H1 (cell line): ENCODE measurements around the gene TBK1. TPM values are rescaled to one million over a fixed set of nuclear protein-coding genes. Genes with fewer than 3 reads are reported as not detected.

Experiments
- CTCF ChIA-PET: fragments of 300-600 bp; sonication (Branson Sonifier 250); formaldehyde crosslinking; loops from one replicate; lab custom pipeline; 2021; ENCODE audit not compliant: partially characterized antibody; lab: Charles Lee
- POLR2A ChIA-PET: fragments of 300-600 bp; sonication (Branson Sonifier 250); formaldehyde crosslinking; loops from one replicate; lab custom pipeline; 2021; ENCODE audit warnings: inconsistent platforms; ENCODE audit not compliant: partially characterized antibody; lab: Charles Lee
- DNase-seq, 2 experiments: peaks; one replicate each; pipeline versions ENCODE4 v3.0.0 to v3.0.0-alpha.2; 2010 to 2022; ENCODE audit warnings: low spot score in 2 of 2, low read depth in 1 of 2, mixed read lengths in 1 of 2
- FAIRE-seq: peaks from 2 replicates; lab custom pipeline; 2011; peaks lifted over from hg19 to GRCh38; lab: Jason Lieb, UNC
- H2AFZ ChIP-seq: 2 replicates; pipeline ENCODE4 v1.8.1; 2012; ENCODE audit warnings: low read length, inconsistent platforms
- H2AK5ac ChIP-seq: 2 replicates; pipeline ENCODE4 v1.6.1; 2013; ENCODE audit warnings: low read depth, low read length
- H2BK120ac ChIP-seq: replicated peaks from 2 replicates; pipeline ENCODE3; 2013; ENCODE audit warnings: low read depth, low read length, inconsistent platforms
- H2BK12ac ChIP-seq: 2 replicates; pipeline ENCODE4 v1.6.1; 2013; ENCODE audit warnings: low read depth, low read length
- H2BK15ac ChIP-seq: 2 replicates; pipeline ENCODE4 v1.6.1; 2013; ENCODE audit warnings: low read length
- H2BK20ac ChIP-seq: 2 replicates; pipeline ENCODE4 v1.6.1; 2013; ENCODE audit warnings: low read length
- H2BK5ac ChIP-seq: 2 replicates; pipeline ENCODE4 v1.6.1; 2013; ENCODE audit warnings: low read depth, low read length
- H3K14ac ChIP-seq: 2 replicates; pipeline ENCODE4 v1.6.1; 2013; ENCODE audit warnings: inconsistent platforms; ENCODE audit not compliant: insufficient read length
- H3K18ac ChIP-seq: 2 replicates; pipeline ENCODE4 v1.6.1; 2013; ENCODE audit warnings: low read length; ENCODE audit errors: extremely low read depth
- H3K23ac ChIP-seq: 2 replicates; pipeline ENCODE4 v1.6.1; 2013; ENCODE audit warnings: inconsistent platforms; ENCODE audit not compliant: insufficient read length
- H3K23me2 ChIP-seq: 2 replicates; pipeline ENCODE4 v1.6.1; 2013; ENCODE audit warnings: low read depth, low read length
- H3K27ac ChIP-seq: 2 replicates; pipeline ENCODE4 v1.6.1; 2011; ENCODE audit warnings: low read depth, low read length, inconsistent platforms
- H3K27me3 ChIP-seq, 4 experiments: replicated peaks in 1 of 4; 1 replicate in 1 of 4; 2 replicates in 3 of 4; pipeline versions ENCODE4 v1.6.1 to v1.8.1; 2011 to 2013; ENCODE audit warnings: low read length in 3 of 4, mild to moderate bottlenecking in 3 of 4, inconsistent platforms in 2 of 4, mixed read lengths in 2 of 4, moderate library complexity in 1 of 4; ENCODE audit not compliant: control insufficient read depth in 3 of 4, insufficient read depth in 3 of 4; ENCODE audit errors: extremely low read depth in 1 of 4
- H3K36me3 ChIP-seq, 4 experiments: 2 replicates each; pipeline versions ENCODE4 v1.6.1 to v1.8.1; 2011 to 2013; ENCODE audit warnings: mild to moderate bottlenecking in 4 of 4, low read length in 3 of 4, moderate library complexity in 2 of 4, control low read depth in 1 of 4, inconsistent platforms in 1 of 4; ENCODE audit not compliant: insufficient read depth in 4 of 4, control insufficient read depth in 2 of 4
- H3K4ac ChIP-seq: replicated peaks from 2 replicates; pipeline ENCODE3; 2013; ENCODE audit warnings: low read length, low read depth, mixed read lengths, inconsistent platforms; ENCODE audit not compliant: insufficient read length
- H3K4me1 ChIP-seq, 4 experiments: replicated peaks in 1 of 4; 1 replicate in 1 of 4; 2 replicates in 3 of 4; pipeline versions ENCODE4 v1.6.1 to v1.8.1; 2011 to 2013; ENCODE audit warnings: low read length in 3 of 4, inconsistent platforms in 2 of 4, mixed read lengths in 1 of 4; ENCODE audit not compliant: insufficient read depth in 4 of 4, control insufficient read depth in 3 of 4
- H3K4me2 ChIP-seq, 2 experiments: 2 replicates each; pipeline versions ENCODE4 v1.6.1 to v1.8.1; 2011 to 2013; ENCODE audit warnings: low read depth in 2 of 2, low read length in 2 of 2, control low read depth in 1 of 2, inconsistent platforms in 1 of 2, mild to moderate bottlenecking in 1 of 2; ENCODE audit not compliant: insufficient read depth in 1 of 2
- H3K4me3 ChIP-seq, 4 experiments: fragments of 200-600, 300-600 bp in 1 of 4; sonication (generic), shearing (Covaris generic), sonication (Bioruptor Twin) in 1 of 4; 2 replicates each; pipeline versions ENCODE4 v1.5.1 to v1.8.1; 2011 to 2016; ENCODE audit warnings: low read length in 4 of 4, low read depth in 3 of 4, control low read depth in 2 of 4, inconsistent platforms in 2 of 4, mild to moderate bottlenecking in 2 of 4, mixed read lengths in 1 of 4, moderate library complexity in 1 of 4; ENCODE audit not compliant: insufficient read depth in 2 of 4; ENCODE audit errors: extremely low read depth in 1 of 4
- H3K56ac ChIP-seq: replicated peaks from 2 replicates; pipeline ENCODE3; 2013; ENCODE audit warnings: low read depth, mild to moderate bottlenecking, mixed read lengths, low read length, inconsistent platforms; ENCODE audit not compliant: insufficient read length
- H3K79me1 ChIP-seq: 2 replicates; pipeline ENCODE4 v1.6.1; 2013; ENCODE audit warnings: low read depth, low read length, control low read depth
- H3K79me2 ChIP-seq, 2 experiments: 2 replicates each; pipeline versions ENCODE4 v1.6.1 to v1.8.1; 2012 to 2013; ENCODE audit warnings: low read length in 2 of 2, mild to moderate bottlenecking in 2 of 2, inconsistent platforms in 1 of 2; ENCODE audit not compliant: insufficient read depth in 2 of 2, control insufficient read depth in 1 of 2
- H3K9ac ChIP-seq, 4 experiments: replicated peaks in 1 of 4; 1 replicate in 1 of 4; 2 replicates in 3 of 4; pipeline versions ENCODE4 v1.6.1 to v1.8.1; 2011 to 2013; ENCODE audit warnings: low read depth in 3 of 4, low read length in 3 of 4, control low read depth in 2 of 4, mild to moderate bottlenecking in 2 of 4, moderate library complexity in 2 of 4, inconsistent platforms in 1 of 4; ENCODE audit errors: extremely low read depth in 1 of 4
- H3K9me3 ChIP-seq, 2 experiments: 2 replicates each; pipeline versions ENCODE4 v1.6.1 to v1.8.1; 2012 to 2013; ENCODE audit warnings: mild to moderate bottlenecking in 2 of 2, moderate library complexity in 2 of 2, control low read depth in 1 of 2, inconsistent platforms in 1 of 2, low read depth in 1 of 2, low read length in 1 of 2, mixed read lengths in 1 of 2; ENCODE audit not compliant: insufficient read depth in 2 of 2
- H4K20me1 ChIP-seq, 2 experiments: replicated peaks in 1 of 2; 2 replicates each; pipeline versions ENCODE3 to v1.8.1; 2011 to 2013; ENCODE audit warnings: inconsistent platforms in 2 of 2, low read length in 2 of 2, mild to moderate bottlenecking in 1 of 2; ENCODE audit not compliant: insufficient read depth in 2 of 2, control insufficient read depth in 1 of 2
- H4K5ac ChIP-seq: 2 replicates; pipeline ENCODE4 v1.6.1; 2013; ENCODE audit warnings: low read length, low read depth, mixed read lengths, inconsistent platforms; ENCODE audit not compliant: insufficient read length
- H4K8ac ChIP-seq: 2 replicates; pipeline ENCODE4 v1.8.0; 2013; ENCODE audit warnings: mild to moderate bottlenecking, moderate library complexity, low read length, inconsistent platforms; ENCODE audit not compliant: insufficient read depth; ENCODE audit errors: extremely low read depth
- H4K91ac ChIP-seq: replicated peaks from 2 replicates; pipeline ENCODE3; 2013; ENCODE audit warnings: low read length, mixed read lengths, inconsistent platforms; ENCODE audit not compliant: insufficient read length
- ATF3 ChIP-seq: IDR thresholded peaks from 2 replicates; pipeline ENCODE4 v1.6.1; 2011; ENCODE audit warnings: low read depth, mild to moderate bottlenecking, low read length; ENCODE audit not compliant: insufficient read depth
- CEBPB ChIP-seq: IDR thresholded peaks from 2 replicates; pipeline ENCODE4 v1.6.1; 2012; ENCODE audit warnings: low read depth, low read length
- WGBS, 2 experiments: shearing (Covaris generic) in 1 of 2; methylation state at CpG; one replicate each; pipeline versions ENCODE4 v1.1.6 to v1.1.7; 2013 to 2015; ENCODE audit warnings: low lambda C conversion rate in 2 of 2, mixed read lengths in 2 of 2, inconsistent platforms in 1 of 2, low coverage in 1 of 2, missing lambda C conversion rate in 1 of 2; ENCODE audit not compliant: insufficient replicate concordance in 2 of 2, insufficient coverage in 1 of 2, insufficient read length in 1 of 2; ENCODE audit errors: extremely low coverage in 1 of 2, missing lambda C conversion rate in 1 of 2; 5-methylcytosine and 5-hydroxymethylcytosine counted together
- polyA plus RNA-seq, 7 experiments: library from polyadenylated mRNA; depleted of rRNA in 3 of 7; stranded (reverse) in 5 of 7; unstranded in 2 of 7; fragments of >200 nt in 5 of 7; fragments of 200-250 nt in 2 of 7; gene quantifications; 1 replicate in 5 of 7; 2 replicates in 1 of 7; 4 replicates in 1 of 7; pipeline versions ENCODE4 v1.2.1 to v1.2.3, GENCODE V29; 2011 to 2013; ENCODE audit warnings: missing spikeins in 2 of 7, mixed read lengths in 2 of 7
- total RNA-seq: library from RNA; stranded (reverse); fragmentation: NEBNext Ultra II Directional; extraction: Animal tissue kit (Norgen Biotek cat#: 25700); gene quantifications from 2 replicates; pipeline ENCODE4 v1.2.1, GENCODE V29; 2021

TBK1 gene
- total and polyA plus RNA-seq, 2 of the 8 experiments (the other 6 are each of a cell fraction or from before 2014, with no cell fraction given), result 5.3 to 20.4 TPM

- H3K56ac ChIP-seq, result no peak overlapping the region
- no peak for TF ChIP-seq CEBPB
- TF ChIP-seq ATF3, result no peak
- TF ChIP-seq, all 59 proteins: peak for 0
- no peak overlapping the region for H3K4me2 ChIP-seq
- no peaks in the 10 kb centered on the region for H3K9me3 ChIP-seq
- H3K14ac ChIP-seq, result no peak overlapping the region
- no peaks in the 10 kb centered on the region for H3K27me3 ChIP-seq
- H2AFZ ChIP-seq, result no peak overlapping the region
- no peaks in the 10 kb centered on the region for H3K4me1 ChIP-seq
- ChIA-PET CTCF (interaction anchor here (0.7 to 1.5 kb wide), 4 partner anchors 8 to 94 kb away, joined by 3 read pairs; no protein-coding TSS in a partner anchor), POLR2A (interaction anchor here (1.1 kb wide), 1 partner anchor 58 kb away, joined by 3 read pairs; no protein-coding TSS in a partner anchor)
- no peak overlapping the region for H3K9ac ChIP-seq
- H2AK5ac ChIP-seq, result no peak overlapping the region
- WGBS, 2 experiments, result 93% methylated on average over 5 of the region's 5 CpGs; no CpG with 5 or more reads in 1 of the 2 experiments
- H3K79me1 ChIP-seq, result no peaks in the 10 kb centered on the region
- no peak overlapping the region for H2BK15ac ChIP-seq
- H2BK5ac ChIP-seq, result no peak overlapping the region
- no peak for FAIRE-seq
- no peak overlapping the region for H3K4ac ChIP-seq
- H3K18ac ChIP-seq, result no peak overlapping the region
- no peaks in the 10 kb centered on the region for H3K23me2 ChIP-seq
- H2BK20ac ChIP-seq, result no peak overlapping the region
- no peak overlapping the region for H4K91ac ChIP-seq
- H2BK120ac ChIP-seq, result no peak overlapping the region
- H2BK12ac ChIP-seq, result no peak overlapping the region
- H3K36me3 ChIP-seq, result peaks cover 2 to 62% (median 25%) of the 10 kb centered on the region in 4 experiments; a peak in 7 of 8 replicates
- no peaks in the 10 kb centered on the region for H4K20me1 ChIP-seq
- no peak overlapping the region for H3K23ac ChIP-seq
- no peaks in the 10 kb centered on the region for H3K79me2 ChIP-seq
- H4K5ac ChIP-seq, result no peak overlapping the region
- no peak overlapping the region for H3K4me3 ChIP-seq
- DNase-seq, result no peak
- no peak overlapping the region for H4K8ac ChIP-seq
- no peak overlapping the region for H3K27ac ChIP-seq
These were observed 43.2 kb downstream of the TBK1 start for GRCh38 chr12:64494998-64495729.
